ENCODE measurements around the gene ARHGAP10.

Gene ARHGAP10

DNA sequence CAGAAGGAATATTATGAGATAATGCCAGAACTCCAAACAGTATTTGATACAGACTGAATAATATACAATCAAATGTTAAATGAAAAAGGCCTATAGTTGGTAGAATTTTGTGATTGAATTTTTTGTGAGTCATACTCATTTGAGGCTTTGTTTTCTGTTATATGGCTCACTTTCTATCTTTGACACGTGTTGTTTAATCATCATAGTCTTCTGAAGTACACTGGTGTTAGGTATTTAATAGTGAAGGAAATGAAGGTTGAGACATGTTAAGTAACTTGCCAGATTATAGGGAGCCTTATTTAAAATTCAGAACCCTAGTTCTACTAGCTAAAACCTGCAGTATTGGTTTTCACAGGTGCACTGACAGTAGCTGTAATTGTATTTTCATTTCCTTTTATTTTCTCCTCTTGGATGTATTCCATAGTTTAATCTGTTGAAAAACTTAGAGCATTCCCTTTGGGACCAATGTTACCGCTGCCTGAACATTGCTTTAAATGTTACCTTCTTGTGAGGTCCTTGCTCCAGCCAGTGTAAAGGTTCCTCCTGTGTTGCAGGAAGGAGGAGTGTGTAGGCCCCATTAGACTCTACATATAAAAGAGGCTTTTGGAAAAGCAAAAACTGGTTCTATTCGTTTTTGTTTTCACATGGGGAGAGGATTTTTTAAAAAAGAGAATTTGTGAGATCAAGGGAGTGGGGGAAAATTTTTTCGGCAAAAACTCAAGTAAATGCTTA, 224.1 kb downstream of the ARHGAP10 start:
- H3K36me3 ChIP-seq (ENCODE audit: control insufficient read depth, insufficient read depth, low read length) = no peaks in the 10 kb centered on the region
- no peaks in the 10 kb centered on the region for H3K9me3 ChIP-seq (ENCODE audit: control insufficient read depth, low read length)
- no peak overlapping the region for H3K27ac ChIP-seq (ENCODE audit: insufficient read depth, low read depth, low read length, poor library complexity, severe bottlenecking)
- H3K27me3 ChIP-seq (ENCODE audit: control insufficient read depth, insufficient read depth, low read length, poor library complexity, severe bottlenecking) = no peaks in the 10 kb centered on the region
- no peak overlapping the region for H3K4me3 ChIP-seq (ENCODE audit: insufficient read depth, low read depth, low read length)
- H3K4me1 ChIP-seq (ENCODE audit: control insufficient read depth, insufficient read depth, low read length) = peaks cover 13% of the 10 kb centered on the region
- 54 to 55% methylated on average over 4 of the region's 4 CpGs for WGBS, 2 experiments

DNA sequence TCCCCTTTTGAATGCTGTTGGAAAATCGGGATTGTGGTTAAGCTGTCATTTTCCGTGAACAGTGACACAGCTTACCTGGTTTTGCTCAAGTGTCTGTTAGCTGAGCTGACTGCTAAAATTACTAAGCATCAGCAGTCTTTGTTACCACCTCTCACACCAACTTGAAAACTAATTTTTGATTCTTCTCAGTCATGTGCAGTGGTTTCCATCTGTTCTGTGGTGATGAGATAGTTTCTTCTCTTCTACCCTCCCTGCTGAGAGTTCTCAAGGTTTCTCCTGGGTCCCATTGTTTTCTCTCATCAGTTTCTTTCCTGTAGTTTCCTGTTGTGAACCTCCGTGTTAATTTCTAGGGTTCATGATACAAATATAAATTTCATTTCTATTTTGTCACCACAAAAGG, 225.6 kb downstream of the ARHGAP10 start:
- Histone ChIP-seq H3K4me1 (ENCODE audit: control insufficient read depth, insufficient read depth, low read length) (peaks cover 13% of the 10 kb centered on the region), H3K27ac (ENCODE audit: insufficient read depth, low read depth, low read length, poor library complexity, severe bottlenecking) (no peak overlapping the region), H3K27me3 (ENCODE audit: control insufficient read depth, insufficient read depth, low read length, poor library complexity, severe bottlenecking) (no peaks in the 10 kb centered on the region), H3K36me3 (ENCODE audit: control insufficient read depth, insufficient read depth, low read length) (no peaks in the 10 kb centered on the region), H3K9me3 (ENCODE audit: control insufficient read depth, low read length) (no peaks in the 10 kb centered on the region), H3K4me3 (ENCODE audit: insufficient read depth, low read depth, low read length) (no peak overlapping the region)
- WGBS, 2 experiments = 71 to 92% methylated on average over 2 to 3 of the region's 3 CpGs

DNA sequence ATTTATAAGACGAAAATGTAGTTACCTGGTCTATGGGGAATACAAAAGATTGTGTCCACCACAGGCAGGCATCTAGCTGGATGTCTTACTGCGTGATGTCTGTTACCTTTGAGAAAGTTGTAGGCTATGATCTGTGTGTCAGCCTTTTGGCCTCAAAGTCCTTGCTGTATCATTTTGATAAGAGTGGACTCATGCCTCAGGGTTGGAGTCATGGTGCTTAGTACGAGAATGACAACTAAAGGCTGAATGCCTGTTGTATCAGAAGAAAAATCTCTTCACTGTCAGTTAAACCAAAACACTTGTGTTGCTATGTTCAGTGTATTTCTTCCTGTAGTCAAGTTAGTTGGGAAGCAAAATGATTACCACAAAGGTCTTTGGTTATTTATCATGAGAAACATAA, 226.2 kb downstream of the ARHGAP10 start:
- WGBS, 2 experiments = 86 to 90% methylated on average over 3 of the region's 3 CpGs
- H3K27me3 ChIP-seq (ENCODE audit: control insufficient read depth, insufficient read depth, low read length, poor library complexity, severe bottlenecking) = no peaks in the 10 kb centered on the region
- no peak overlapping the region for H3K27ac ChIP-seq (ENCODE audit: insufficient read depth, low read depth, low read length, poor library complexity, severe bottlenecking)
- no peak overlapping the region for H3K4me3 ChIP-seq (ENCODE audit: insufficient read depth, low read depth, low read length)
- H3K9me3 ChIP-seq (ENCODE audit: control insufficient read depth, low read length) = no peaks in the 10 kb centered on the region
- H3K4me1 ChIP-seq (ENCODE audit: control insufficient read depth, insufficient read depth, low read length) = peaks cover 13% of the 10 kb centered on the region
- no peaks in the 10 kb centered on the region for H3K36me3 ChIP-seq (ENCODE audit: control insufficient read depth, insufficient read depth, low read length)

DNA sequence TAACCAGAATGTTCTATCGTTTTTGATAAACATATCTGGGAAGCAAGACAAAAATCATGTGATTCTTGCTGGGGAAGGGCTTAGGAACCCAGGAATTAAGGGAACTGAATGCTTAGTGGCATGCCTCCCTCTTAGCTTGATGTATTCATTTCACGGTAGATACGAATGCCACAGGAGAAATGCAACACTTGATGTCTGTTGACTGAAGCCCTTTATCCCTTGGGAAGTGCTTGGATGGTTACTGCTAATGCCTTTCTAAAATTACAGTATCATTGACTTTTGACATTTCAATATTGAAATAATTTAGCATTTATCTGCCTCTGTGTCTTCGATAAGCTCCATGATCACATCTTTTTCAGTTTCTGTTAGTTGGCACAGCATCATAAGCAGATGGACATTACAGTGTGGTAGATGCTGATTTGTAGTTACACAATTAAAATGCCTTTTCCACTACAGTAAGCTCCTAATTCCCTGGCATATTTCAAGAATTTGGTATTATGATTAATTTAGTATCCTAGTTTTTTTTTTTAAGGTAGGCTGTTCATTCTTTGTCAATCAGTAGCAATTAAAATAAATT, 226.7 kb downstream of the ARHGAP10 start:
- Histone ChIP-seq H3K4me1 (ENCODE audit: control insufficient read depth, insufficient read depth, low read length) (peaks cover 13% of the 10 kb centered on the region), H3K9me3 (ENCODE audit: control insufficient read depth, low read length) (no peaks in the 10 kb centered on the region), H3K27me3 (ENCODE audit: control insufficient read depth, insufficient read depth, low read length, poor library complexity, severe bottlenecking) (no peaks in the 10 kb centered on the region), H3K27ac (ENCODE audit: insufficient read depth, low read depth, low read length, poor library complexity, severe bottlenecking) (no peak overlapping the region), H3K36me3 (ENCODE audit: control insufficient read depth, insufficient read depth, low read length) (no peaks in the 10 kb centered on the region), H3K4me3 (ENCODE audit: insufficient read depth, low read depth, low read length) (no peak overlapping the region)
- WGBS, 2 experiments = 88 to 93% methylated on average over 4 of the region's 4 CpGs

DNA sequence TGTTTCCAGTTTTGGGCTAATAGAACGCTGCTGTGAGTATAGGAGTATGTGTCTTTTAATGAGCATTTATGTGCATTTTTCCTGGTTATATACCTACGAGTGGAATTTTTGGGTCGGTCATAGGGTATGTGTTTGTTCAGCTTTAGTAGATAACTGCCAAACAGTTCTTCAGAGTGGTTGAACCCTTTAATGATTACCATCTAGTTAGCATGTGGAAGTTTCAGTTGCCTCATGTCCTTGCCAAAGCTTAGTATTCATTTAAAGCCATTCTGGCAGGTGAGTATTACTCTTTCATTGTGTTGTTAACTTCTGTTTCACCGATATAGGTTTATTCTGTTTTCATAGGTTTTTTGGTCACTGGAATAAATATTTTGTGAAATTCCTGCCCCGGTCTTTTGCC, 229.1 kb downstream of the ARHGAP10 start:
- WGBS, 2 experiments = 95 to 96% methylated on average over 5 of the region's 5 CpGs
- H3K4me1 ChIP-seq (ENCODE audit: control insufficient read depth, insufficient read depth, low read length) = peaks cover 13% of the 10 kb centered on the region
- no peak overlapping the region for H3K27ac ChIP-seq (ENCODE audit: insufficient read depth, low read depth, low read length, poor library complexity, severe bottlenecking)
- no peaks in the 10 kb centered on the region for H3K9me3 ChIP-seq (ENCODE audit: control insufficient read depth, low read length)
- H3K27me3 ChIP-seq (ENCODE audit: control insufficient read depth, insufficient read depth, low read length, poor library complexity, severe bottlenecking) = no peaks in the 10 kb centered on the region
- H3K4me3 ChIP-seq (ENCODE audit: insufficient read depth, low read depth, low read length) = no peak overlapping the region
- no peaks in the 10 kb centered on the region for H3K36me3 ChIP-seq (ENCODE audit: control insufficient read depth, insufficient read depth, low read length)

DNA sequence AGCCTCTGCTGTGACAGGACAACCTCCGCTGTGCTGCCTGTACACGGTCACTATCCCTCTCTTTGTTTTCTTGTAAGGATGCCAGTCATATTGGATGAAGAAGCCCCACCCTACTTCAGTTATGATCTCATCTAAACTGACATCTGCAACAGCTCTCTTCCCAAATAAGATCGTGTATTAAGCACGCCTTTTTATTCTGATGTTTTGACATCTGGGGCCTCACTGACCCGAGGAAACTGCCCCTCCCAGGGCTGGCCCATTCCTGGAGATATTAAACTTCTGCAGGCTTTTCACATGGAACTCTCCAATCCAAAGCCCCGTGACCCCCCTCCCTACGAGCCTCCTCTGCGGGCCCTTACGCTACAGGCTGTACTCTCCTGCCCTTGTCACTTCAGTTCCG, 232.0 kb downstream of the ARHGAP10 start:
- WGBS, 2 experiments = 92 to 95% methylated on average over 10 of the region's 10 CpGs
- Histone ChIP-seq H3K27me3 (ENCODE audit: control insufficient read depth, insufficient read depth, low read length, poor library complexity, severe bottlenecking) (no peaks in the 10 kb centered on the region), H3K4me1 (ENCODE audit: control insufficient read depth, insufficient read depth, low read length) (no peaks in the 10 kb centered on the region), H3K36me3 (ENCODE audit: control insufficient read depth, insufficient read depth, low read length) (no peaks in the 10 kb centered on the region), H3K9me3 (ENCODE audit: control insufficient read depth, low read length) (no peaks in the 10 kb centered on the region), H3K27ac (ENCODE audit: insufficient read depth, low read depth, low read length, poor library complexity, severe bottlenecking) (no peak overlapping the region), H3K4me3 (ENCODE audit: insufficient read depth, low read depth, low read length) (no peak overlapping the region)

DNA sequence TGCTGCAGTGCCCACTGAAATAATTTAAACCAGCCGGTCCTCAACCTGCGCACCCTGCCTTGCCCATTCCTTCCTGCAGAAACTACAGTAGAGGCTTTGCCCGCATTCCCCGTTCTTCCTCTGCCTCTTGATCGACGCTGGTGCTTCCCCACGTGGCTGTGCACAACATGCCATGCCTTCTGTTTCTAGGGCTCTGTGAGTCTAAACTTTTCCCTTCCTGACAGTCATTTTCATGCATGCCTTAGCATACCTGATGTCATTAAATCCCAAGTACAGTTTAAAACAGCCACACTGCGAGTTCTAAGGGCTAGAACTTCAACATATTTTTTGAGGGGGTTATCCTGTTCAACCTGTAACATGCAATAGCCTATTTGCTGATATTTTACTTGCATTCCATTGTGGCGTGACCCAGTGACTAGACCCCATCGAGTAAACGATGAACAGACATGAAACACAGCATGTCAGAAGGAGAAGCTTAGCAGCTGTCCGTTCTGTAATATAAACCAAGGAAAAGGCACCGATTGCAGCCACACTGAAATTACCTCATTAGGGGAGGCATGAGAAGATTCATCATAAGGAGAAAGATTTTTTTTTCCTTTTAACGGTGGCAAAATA, 232.5 kb downstream of the ARHGAP10 start:
- WGBS, 2 experiments = 93 to 94% methylated on average over 14 of the region's 14 CpGs
- H3K27ac ChIP-seq (ENCODE audit: insufficient read depth, low read depth, low read length, poor library complexity, severe bottlenecking) = no peak overlapping the region
- no peaks in the 10 kb centered on the region for H3K9me3 ChIP-seq (ENCODE audit: control insufficient read depth, low read length)
- no peaks in the 10 kb centered on the region for H3K27me3 ChIP-seq (ENCODE audit: control insufficient read depth, insufficient read depth, low read length, poor library complexity, severe bottlenecking)
- no peaks in the 10 kb centered on the region for H3K36me3 ChIP-seq (ENCODE audit: control insufficient read depth, insufficient read depth, low read length)
- no peak overlapping the region for H3K4me3 ChIP-seq (ENCODE audit: insufficient read depth, low read depth, low read length)
- no peaks in the 10 kb centered on the region for H3K4me1 ChIP-seq (ENCODE audit: control insufficient read depth, insufficient read depth, low read length)

DNA sequence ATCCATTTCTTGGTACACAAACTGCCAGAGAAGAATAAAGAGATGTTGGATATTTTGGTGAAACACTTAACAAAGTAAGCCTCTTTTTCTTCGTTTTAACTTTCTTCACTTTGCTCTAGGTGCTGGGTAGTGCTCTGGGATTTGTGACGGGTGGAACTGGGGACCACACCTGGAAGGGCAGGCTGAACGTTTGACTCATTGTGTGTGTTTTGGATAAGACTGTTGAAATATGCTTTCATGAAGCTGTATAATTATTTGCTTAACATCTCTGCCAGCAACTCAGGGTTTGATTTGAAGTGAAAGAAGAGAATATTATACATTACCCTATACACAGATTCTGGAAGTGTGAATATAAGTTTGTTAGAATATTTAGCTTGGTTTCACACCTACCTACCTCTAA, 233.2 kb downstream of the ARHGAP10 start:
- Histone ChIP-seq H3K4me1 (ENCODE audit: control insufficient read depth, insufficient read depth, low read length) (no peaks in the 10 kb centered on the region), H3K36me3 (ENCODE audit: control insufficient read depth, insufficient read depth, low read length) (no peaks in the 10 kb centered on the region), H3K27ac (ENCODE audit: insufficient read depth, low read depth, low read length, poor library complexity, severe bottlenecking) (no peak overlapping the region), H3K9me3 (ENCODE audit: control insufficient read depth, low read length) (no peaks in the 10 kb centered on the region), H3K27me3 (ENCODE audit: control insufficient read depth, insufficient read depth, low read length, poor library complexity, severe bottlenecking) (no peaks in the 10 kb centered on the region), H3K4me3 (ENCODE audit: insufficient read depth, low read depth, low read length) (no peak overlapping the region)
- WGBS, 2 experiments = 90 to 92% methylated on average over 3 of the region's 3 CpGs

DNA sequence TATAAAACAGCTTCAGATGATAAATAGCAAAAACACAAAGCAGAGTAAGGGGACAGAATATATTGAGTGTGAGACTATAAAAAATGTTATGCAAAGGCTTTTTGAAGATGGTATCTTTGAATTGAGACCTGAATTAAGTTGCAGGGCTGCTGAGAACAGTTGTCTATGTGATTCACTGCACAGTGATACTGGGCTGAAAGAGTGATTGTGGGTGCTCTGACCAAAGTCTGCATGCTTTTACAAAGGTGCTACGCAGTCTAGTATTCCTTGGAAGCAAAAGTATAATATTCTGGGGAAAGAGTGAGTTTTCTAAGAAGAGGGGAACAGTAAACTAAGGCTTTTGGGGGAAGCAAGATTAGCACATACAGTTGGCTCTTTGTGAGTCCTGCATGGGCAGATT, 234.0 kb downstream of the ARHGAP10 start:
- Histone ChIP-seq H3K27me3 (ENCODE audit: control insufficient read depth, insufficient read depth, low read length, poor library complexity, severe bottlenecking) (no peaks in the 10 kb centered on the region), H3K4me1 (ENCODE audit: control insufficient read depth, insufficient read depth, low read length) (no peaks in the 10 kb centered on the region), H3K4me3 (ENCODE audit: insufficient read depth, low read depth, low read length) (no peak overlapping the region), H3K9me3 (ENCODE audit: control insufficient read depth, low read length) (no peaks in the 10 kb centered on the region), H3K27ac (ENCODE audit: insufficient read depth, low read depth, low read length, poor library complexity, severe bottlenecking) (no peak overlapping the region), H3K36me3 (ENCODE audit: control insufficient read depth, insufficient read depth, low read length) (no peaks in the 10 kb centered on the region)
- 96 to 98% methylated on average over 1 of the region's 1 CpG for WGBS, 2 experiments

DNA sequence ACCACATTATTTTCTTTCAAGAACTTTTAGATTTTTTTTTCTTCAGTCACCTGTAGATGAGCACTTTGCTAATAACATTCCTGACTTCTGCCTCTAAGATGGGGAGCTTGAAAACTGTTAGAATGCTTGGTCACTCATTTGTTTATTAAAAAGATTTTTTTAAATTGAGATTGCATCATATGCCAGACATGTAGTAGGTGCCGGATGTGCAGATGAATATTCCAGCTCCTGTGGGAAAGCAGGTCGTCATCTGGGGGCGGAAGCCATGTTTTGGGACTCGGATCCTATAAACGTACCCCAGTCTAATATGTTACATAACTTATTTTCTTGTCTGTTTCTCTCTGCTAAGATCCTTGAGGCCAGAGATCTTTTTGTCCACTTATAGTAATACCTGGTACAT, 236.8 kb downstream of the ARHGAP10 start:
- H3K9me3 ChIP-seq (ENCODE audit: control insufficient read depth, low read length) = no peaks in the 10 kb centered on the region
- 88 to 92% methylated on average over 5 of the region's 5 CpGs for WGBS, 2 experiments
- H3K27ac ChIP-seq (ENCODE audit: insufficient read depth, low read depth, low read length, poor library complexity, severe bottlenecking) = no peak overlapping the region

More for the DNA sequence above, 236.8 kb downstream of the ARHGAP10 start:
- Histone ChIP-seq H3K27me3 (ENCODE audit: control insufficient read depth, insufficient read depth, low read length, poor library complexity, severe bottlenecking) (no peaks in the 10 kb centered on the region), H3K4me1 (ENCODE audit: control insufficient read depth, insufficient read depth, low read length) (no peaks in the 10 kb centered on the region), H3K36me3 (ENCODE audit: control insufficient read depth, insufficient read depth, low read length) (no peaks in the 10 kb centered on the region), H3K4me3 (ENCODE audit: insufficient read depth, low read depth, low read length) (no peak overlapping the region)

All from ectodermal cell (in vitro differentiated cells).